HG03439 (cell line): ENCODE measurements around the gene ATP6V0A1.
"Not testable (repeated sequence)": the region's sequence is repeated elsewhere in the genome, so short reads cannot be mapped to it uniquely, and the experiment has no call there.

Experiments used
- ATAC-seq: cut with Tn5 transposase; IDR thresholded peaks from one replicate; pipeline ENCODE4 v1.9.1; 2021; ENCODE audit warnings: mild to moderate bottlenecking, moderate library complexity; ENCODE audit not compliant: unreplicated experiment

ATP6V0A1 gene

DNA sequence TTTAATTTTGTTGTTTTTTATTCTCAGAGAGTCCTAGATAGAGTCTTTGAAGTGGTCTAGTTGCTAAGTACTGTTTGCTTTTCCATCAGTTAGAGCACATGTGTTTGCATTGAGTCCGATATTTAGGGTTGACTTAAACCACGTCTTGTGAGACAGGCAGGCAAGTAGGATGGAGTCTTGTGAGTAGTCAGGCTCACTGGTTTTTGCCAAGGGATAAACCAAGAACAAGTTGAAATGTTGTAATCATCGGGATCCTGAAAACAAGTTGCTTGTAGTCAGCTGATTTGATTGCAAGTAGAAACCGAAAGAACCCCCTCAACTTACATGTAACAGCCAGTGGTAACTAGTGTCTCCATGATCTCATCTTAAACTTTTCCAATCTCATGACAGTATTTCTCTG lies 17.2 kb downstream of the ATP6V0A1 start:
- no peak for ATAC-seq

GRCh38 chr17:42476411-42476810 lies 17.7 kb downstream of the ATP6V0A1 start:
- ATAC-seq: no peak

DNA sequence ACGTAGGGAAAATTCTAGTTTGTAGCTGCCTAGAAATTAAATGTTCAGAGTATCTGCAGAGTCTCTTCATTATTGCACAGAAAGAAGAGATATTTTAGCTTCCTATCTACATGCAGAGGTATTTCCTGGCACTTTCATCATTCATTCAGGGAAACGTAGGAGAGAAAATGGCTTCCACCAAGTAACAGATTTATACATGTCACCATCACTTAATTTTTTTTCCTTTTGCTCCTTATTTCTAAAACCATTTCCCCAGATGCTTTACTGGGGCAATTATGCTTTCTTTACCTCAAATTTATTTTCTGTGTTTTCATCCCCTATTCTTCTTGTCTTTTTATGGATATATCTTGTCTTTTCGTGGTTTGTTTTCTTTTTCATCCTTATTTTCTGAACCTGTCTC lies 18.5 kb downstream of the ATP6V0A1 start:
- no peak for ATAC-seq

DNA sequence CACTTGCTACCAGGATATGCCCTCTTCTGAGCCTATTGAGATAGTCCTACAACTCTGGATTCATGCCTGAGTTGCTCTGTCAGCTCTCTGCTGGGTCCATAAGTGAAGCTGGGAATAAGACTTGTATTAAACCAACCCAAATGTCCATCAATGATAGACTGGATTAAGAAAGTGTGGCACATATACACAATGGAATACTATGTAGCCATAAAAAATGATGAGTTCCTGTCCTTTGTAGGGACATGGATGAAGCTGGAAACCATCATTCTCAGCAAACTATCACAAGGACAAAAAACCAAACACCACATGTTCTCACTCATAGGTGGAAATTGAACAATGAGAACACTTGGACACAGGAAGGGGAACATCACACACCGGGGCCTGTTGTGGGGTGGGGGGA lies 19.1 kb downstream of the ATP6V0A1 start:
- ATAC-seq: not testable (repeated sequence)

- ATAC-seq: no peak
Measured at GRCh38 chr17:42484304-42484703, 25.6 kb downstream of the ATP6V0A1 start.

GRCh38 chr17:42485680-42486079 lies 27.0 kb downstream of the ATP6V0A1 start:
- ATAC-seq: no peak

- no peak for ATAC-seq
Measured at GRCh38 chr17:42488032-42488431, 29.4 kb downstream of the ATP6V0A1 start.

- no peak for ATAC-seq
Measured at GRCh38 chr17:42493319-42493718, 34.6 kb downstream of the ATP6V0A1 start.

GRCh38 chr17:42494673-42495072 lies 36.0 kb downstream of the ATP6V0A1 start:
- ATAC-seq: no peak

GRCh38 chr17:42498828-42499227 lies 40.1 kb downstream of the ATP6V0A1 start:
- ATAC-seq: no peak

- ATAC-seq: no peak
Measured at GRCh38 chr17:42502091-42502490, 43.4 kb downstream of the ATP6V0A1 start.

GRCh38 chr17:42502926-42503325 lies 44.2 kb downstream of the ATP6V0A1 start:
- no peak for ATAC-seq

- ATAC-seq: no peak
Measured at GRCh38 chr17:42507671-42508070, 49.0 kb downstream of the ATP6V0A1 start.

- ATAC-seq: no peak
Measured at GRCh38 chr17:42508426-42509165, 49.9 kb downstream of the ATP6V0A1 start.

DNA sequence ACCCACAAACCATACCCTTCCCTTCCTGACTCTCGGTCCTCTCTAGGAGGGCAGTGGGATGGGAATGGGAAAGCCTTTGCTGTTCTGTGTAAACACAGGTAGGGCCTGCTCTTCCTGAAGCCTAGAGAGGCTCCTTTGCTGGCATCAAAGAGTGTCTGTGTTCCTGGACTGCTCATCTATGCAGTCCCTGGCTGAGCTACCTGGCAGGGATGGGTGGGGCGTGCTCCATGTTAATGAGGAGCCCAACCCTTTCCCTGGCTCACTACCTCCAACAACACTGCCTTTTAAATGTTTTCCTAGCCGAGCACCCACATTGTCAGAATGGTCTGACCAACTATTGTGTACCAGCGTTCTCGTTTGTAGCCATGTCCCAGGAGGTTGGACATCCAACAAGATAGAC lies 50.7 kb downstream of the ATP6V0A1 start:
- ATAC-seq: no peak

DNA sequence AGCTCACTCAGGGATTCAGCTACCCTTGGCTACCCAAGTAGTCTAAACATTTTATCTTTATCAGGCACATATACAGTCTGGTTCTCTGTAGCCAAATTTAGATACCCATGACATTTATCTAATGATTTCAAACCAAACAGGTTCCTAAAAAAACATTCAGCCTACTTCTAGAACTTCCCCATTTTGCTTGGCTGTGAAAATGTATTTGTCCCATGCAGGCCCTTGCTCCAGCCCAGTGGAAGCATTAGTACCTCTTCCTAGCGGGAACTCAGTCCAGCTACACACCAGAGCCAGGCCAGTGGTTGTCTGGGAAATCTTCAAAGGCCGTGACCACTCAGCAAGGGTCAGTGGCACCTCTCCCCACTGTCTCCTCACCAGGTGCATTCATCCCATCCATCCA lies 51.2 kb downstream of the ATP6V0A1 start:
- ATAC-seq: no peak

DNA sequence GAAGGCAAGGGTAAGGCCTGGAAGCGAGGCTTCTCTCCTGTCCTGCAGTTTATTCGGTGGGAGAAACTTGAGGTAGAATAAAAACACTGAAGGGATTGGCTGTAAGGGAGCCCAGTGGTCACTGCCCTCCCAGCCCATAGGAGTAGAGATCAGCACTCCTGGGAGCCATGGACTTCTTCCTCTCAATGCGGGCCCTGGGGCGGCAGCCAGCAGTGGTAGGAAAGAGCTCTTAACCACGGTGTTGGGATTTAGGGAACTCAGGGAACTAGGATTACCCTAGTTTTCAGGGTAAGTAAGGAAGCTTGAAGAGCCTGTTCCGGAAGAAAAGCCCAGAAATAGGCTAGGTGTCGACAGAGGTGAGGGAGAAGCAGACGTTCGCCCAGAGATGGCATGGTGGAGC lies 53.6 kb downstream of the ATP6V0A1 start:
- ATAC-seq: no peak

DNA sequence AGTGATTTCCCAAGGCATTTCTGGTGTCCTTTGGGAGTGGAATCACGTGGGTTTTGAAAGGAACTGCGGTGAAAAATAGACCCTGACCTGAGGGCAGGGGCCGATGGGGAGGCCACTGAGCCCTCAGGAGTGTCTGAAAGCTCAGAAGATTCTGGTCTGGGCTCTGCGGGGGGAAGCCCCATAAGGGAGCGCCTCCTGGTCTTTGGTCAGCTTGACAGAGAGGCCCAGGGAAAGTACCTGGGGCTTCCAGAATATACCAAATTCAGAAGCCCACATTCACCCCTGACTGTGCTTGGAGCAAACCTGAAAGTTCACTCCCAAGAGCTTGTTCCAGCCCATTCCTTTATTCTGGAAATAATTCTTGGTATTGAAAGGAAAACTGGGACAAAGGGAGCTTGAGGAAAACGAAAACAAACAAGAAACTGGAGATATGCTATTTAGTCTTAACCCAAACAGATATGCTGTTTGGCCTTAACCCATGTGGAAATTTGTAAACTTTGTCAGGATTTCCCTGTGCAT lies 54.1 kb downstream of the ATP6V0A1 start:
- ATAC-seq: no peak

DNA sequence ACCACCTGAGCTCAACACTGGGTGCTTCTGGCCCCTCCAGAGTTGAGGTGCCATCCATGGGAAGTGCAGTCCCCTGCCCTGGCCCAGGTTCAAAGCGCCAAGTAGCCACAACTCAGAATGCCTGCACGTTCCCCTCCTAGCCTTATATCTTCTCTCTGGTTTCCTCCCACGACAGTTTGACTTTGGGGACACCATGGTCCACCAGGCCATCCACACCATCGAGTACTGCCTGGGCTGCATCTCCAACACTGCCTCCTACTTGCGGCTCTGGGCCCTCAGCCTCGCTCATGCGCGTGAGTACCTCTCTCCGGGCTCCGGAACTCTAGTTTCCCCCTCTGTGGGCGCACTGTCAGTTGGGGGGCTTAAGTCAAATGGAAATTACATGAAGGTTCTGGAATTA lies 55.0 kb downstream of the ATP6V0A1 start:
- no peak for ATAC-seq

DNA sequence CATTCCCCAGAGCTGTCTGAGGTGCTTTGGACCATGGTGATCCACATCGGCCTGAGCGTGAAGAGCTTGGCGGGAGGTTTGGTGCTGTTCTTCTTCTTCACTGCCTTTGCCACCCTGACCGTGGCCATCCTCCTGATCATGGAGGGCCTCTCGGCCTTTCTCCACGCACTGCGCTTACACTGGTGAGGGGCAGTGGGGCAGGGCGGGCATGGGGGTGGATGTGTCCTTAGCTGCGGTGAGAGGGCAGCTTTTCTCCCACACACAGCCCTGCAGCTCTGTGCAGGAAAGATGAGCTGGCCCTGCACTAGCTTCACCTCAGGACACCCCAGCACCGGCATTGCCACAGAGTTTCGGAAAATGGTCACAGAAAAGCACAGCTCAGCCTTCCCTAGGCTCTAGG lies 55.6 kb downstream of the ATP6V0A1 start:
- ATAC-seq: no peak

GRCh38 chr17:42514867-42515266 lies 56.2 kb downstream of the ATP6V0A1 start:
- no peak for ATAC-seq

- ATAC-seq: no peak
Measured at GRCh38 chr17:42517516-42517915, 58.8 kb downstream of the ATP6V0A1 start.
